WI38 (cell line): Measurements from ENCODE around the gene PUS7.

ENCODE experiments used
- H3K4me3 ChIP-seq: 2 replicates; pipeline ENCODE4 v1.5.1; 2011; ENCODE audit warnings: low read depth, mild to moderate bottlenecking, control low read depth, low read length
- CTCF ChIP-seq: IDR thresholded peaks from 2 replicates; pipeline ENCODE4 v1.5.1; 2012; ENCODE audit warnings: low read depth, mild to moderate bottlenecking, control low read depth, low read length

The PUS7 gene

GRCh38 chr7:105493923-105494315 lies 28.2 kb downstream of the PUS7 start:
- H3K4me3 ChIP-seq: peak overlapping the region; percentile 48
- TF ChIP-seq CTCF: no peak

GRCh38 chr7:105493196-105493922 lies 28.7 kb downstream of the PUS7 start:
- no peak for TF ChIP-seq CTCF
- H3K4me3 ChIP-seq: peak overlapping the region; percentile 48

GRCh38 chr7:105489409-105489808 lies 32.7 kb downstream of the PUS7 start:
- TF ChIP-seq CTCF: no peak
- H3K4me3 ChIP-seq: no peak overlapping the region

- 0 out of 2 replicates have a peak overlapping the region, but pooled peaks have one; percentile 22 for H3K4me3 ChIP-seq
Observed at GRCh38 chr7:105487579-105488571, 34.2 kb downstream of the PUS7 start.

GRCh38 chr7:105480931-105481330 lies 41.1 kb downstream of the PUS7 start:
- no peak overlapping the region for H3K4me3 ChIP-seq
- no peak for TF ChIP-seq CTCF

More at GRCh38 chr7:105487579-105488571, 34.2 kb downstream of the PUS7 start:
- TF ChIP-seq CTCF: peak; percentile 33

- H3K4me3 ChIP-seq: no peak overlapping the region
- TF ChIP-seq CTCF: no peak
Observed at GRCh38 chr7:105478606-105479005, 43.5 kb downstream of the PUS7 start.
